Psoas muscle (tissue), 8 donors: Measurements from ENCODE around the gene LPGAT1. TPM values are rescaled to one million over a fixed set of nuclear protein-coding genes. Genes with fewer than 3 reads are reported as not detected.
A peak's percentile ranks its signal among the peaks of the same experiment; 100 is the strongest.

ENCODE experiments used
- ATAC-seq, 4 donors: fragments of 200-7000 bp; cut with Tn5 transposase; one replicate each; pipeline ENCODE4 v1.9.1; 2020; ENCODE audit warnings: moderate library complexity in 3 of 4, mild to moderate bottlenecking in 2 of 4
- DNase-seq, 2 donors: peaks; one replicate each; pipeline ENCODE4 v3.0.0-alpha.2; 2020
- H3K27ac ChIP-seq: fragments of 200-600 bp; one replicate; pipeline ENCODE4 v1.8.0; 2022
- H3K27me3 ChIP-seq, 3 donors: fragments of 200-600 bp in 1 of 3; one replicate each; pipeline versions ENCODE4 v1.6.1 to v1.8.0; 2013 to 2022; ENCODE audit warnings: low read length in 2 of 3, mild to moderate bottlenecking in 2 of 3, moderate library complexity in 1 of 3; ENCODE audit not compliant: insufficient read depth in 3 of 3
- H3K36me3 ChIP-seq, 2 donors: fragments of 200-600 bp in 1 of 2; one replicate each; pipeline versions ENCODE4 v1.6.1 to v1.8.0; 2013 to 2022; ENCODE audit warnings: low read depth in 1 of 2, mild to moderate bottlenecking in 1 of 2, moderate library complexity in 1 of 2; ENCODE audit not compliant: insufficient read depth in 1 of 2
- H3K4me1 ChIP-seq: fragments of 200-600 bp; one replicate; pipeline ENCODE4 v1.8.0; 2022
- H3K4me3 ChIP-seq: fragments of 200-600 bp; one replicate; pipeline ENCODE4 v1.8.0; 2022; ENCODE audit warnings: mild to moderate bottlenecking
- H3K9me3 ChIP-seq: fragments of 200-600 bp; one replicate; pipeline ENCODE4 v1.8.0; 2022
- WGBS, 3 donors: extraction: QIAGEN DNeasy Blood & Tissue Kit; methylation state at CpG; one replicate each; pipeline versions ENCODE4 v1.1.6 to v1.1.7; 2013; 5-methylcytosine and 5-hydroxymethylcytosine counted together
- intact Hi-C, 2 donors: fragments of 100-400 bp; cut with DNase I; formaldehyde crosslinking; loops; one replicate each; pipeline versions ENCODE4 v1.11.0 to v1.14.2; 2022
- polyA plus RNA-seq, 3 donors: library from polyadenylated mRNA; stranded (reverse); fragments of 200-250 nt; gene quantifications; one replicate each; pipeline ENCODE4 v1.2.3, GENCODE V29; 2013
- total RNA-seq, 4 donors: library from RNA; stranded (reverse); fragmentation: NEBNext Ultra II Directional in 2 of 4; extraction: Animal tissue kit (Norgen Biotek cat#: 25700) in 2 of 4; gene quantifications; one replicate each; pipeline versions ENCODE4 v1.2.1 to v1.2.4, GENCODE V29; 2021 to 2023
- TF ChIP-seq, protein P1 (sequence below): fragments of 200-600 bp; IDR thresholded peaks from one replicate; pipeline ENCODE4 v1.8.0; 2022; ENCODE audit warnings: antibody characterized with exemption
- donor health status: healthy with polysubstance abuse.
- donor health status: DM: no; HTN: no; CAD: no; lungs with moderate emphysema.
- donor health status: Bipolar disorder and iron deficiency.
- donor health status: healthy.
- donor health status: DM: yes; HTN: yes; CAD: no.
- donor health status: DM: no; HTN: no; CAD: no.
- donor health status: DM: no; HTN: no; CAD: no.
- donor health status: DM: yes; HTN: yes; CAD: no.

Gene LPGAT1
- total and polyA plus RNA-seq, 7 donors: 6.2 to 26.2 (median 19.3) TPM

DNA sequence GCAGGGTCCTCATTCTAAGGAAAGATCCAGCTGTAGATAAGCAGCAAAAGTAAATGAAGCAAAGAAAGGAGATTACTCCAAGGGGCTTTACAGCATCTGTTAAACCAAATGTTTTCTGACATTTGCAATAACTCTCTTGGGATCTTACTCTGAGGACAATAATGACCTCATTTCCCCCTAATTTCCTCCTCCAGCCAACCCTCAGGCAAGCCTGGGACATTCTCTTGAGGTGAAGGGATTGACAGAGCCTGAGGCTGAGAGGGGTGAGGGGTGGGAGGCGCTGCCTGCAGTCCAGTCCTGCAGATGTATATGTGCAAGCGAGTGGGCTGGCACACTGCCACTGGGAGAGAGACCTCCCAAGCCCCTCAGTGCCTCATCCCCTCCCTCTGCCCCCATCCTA is 114.6 kb downstream of the LPGAT1 start:
- Histone ChIP-seq H3K27me3 (no peaks in the 10 kb centered on the region), H3K27ac (no peak overlapping the region), H3K9me3 (no peaks in the 10 kb centered on the region), H3K4me3 (no peak overlapping the region), H3K4me1 (no peaks in the 10 kb centered on the region), H3K36me3 (no peaks in the 10 kb centered on the region)
- TF ChIP-seq, protein P1, sequence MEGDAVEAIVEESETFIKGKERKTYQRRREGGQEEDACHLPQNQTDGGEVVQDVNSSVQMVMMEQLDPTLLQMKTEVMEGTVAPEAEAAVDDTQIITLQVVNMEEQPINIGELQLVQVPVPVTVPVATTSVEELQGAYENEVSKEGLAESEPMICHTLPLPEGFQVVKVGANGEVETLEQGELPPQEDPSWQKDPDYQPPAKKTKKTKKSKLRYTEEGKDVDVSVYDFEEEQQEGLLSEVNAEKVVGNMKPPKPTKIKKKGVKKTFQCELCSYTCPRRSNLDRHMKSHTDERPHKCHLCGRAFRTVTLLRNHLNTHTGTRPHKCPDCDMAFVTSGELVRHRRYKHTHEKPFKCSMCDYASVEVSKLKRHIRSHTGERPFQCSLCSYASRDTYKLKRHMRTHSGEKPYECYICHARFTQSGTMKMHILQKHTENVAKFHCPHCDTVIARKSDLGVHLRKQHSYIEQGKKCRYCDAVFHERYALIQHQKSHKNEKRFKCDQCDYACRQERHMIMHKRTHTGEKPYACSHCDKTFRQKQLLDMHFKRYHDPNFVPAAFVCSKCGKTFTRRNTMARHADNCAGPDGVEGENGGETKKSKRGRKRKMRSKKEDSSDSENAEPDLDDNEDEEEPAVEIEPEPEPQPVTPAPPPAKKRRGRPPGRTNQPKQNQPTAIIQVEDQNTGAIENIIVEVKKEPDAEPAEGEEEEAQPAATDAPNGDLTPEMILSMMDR: no peak
- WGBS, 3 donors: 38 to 39% (median 38%) methylated on average over 2 of the region's 2 CpGs
- ATAC-seq (peak in 1 of 4 donors; percentile 22), DNase-seq (no peak)
- intact Hi-C loops: no loop called here

DNA sequence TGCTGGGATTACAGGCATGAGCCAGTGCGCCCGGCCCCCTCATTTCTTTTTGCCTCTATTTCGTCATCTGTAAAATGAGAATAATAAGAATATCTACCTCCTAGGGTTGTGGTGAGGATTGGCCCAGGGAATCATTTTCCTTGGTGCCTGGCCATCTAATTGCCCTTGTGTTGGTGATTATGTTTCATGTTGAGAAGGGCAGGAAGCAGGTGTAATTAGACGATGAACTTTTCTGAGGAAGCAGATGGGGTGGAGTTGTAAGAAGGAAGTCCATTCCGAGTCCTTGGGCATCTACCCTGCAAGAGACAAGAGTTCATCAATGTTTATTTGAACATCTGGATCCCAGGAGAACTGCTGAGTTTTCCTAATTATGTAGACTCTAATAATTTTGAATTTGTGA is 116.4 kb downstream of the LPGAT1 start:
- H3K36me3 ChIP-seq: no peaks in the 10 kb centered on the region
- H3K27me3 ChIP-seq: no peaks in the 10 kb centered on the region
- intact Hi-C loops: no loop called here
- H3K4me1 ChIP-seq: no peaks in the 10 kb centered on the region
- H3K4me3 ChIP-seq: no peak overlapping the region
- DNase-seq: no peak
- TF ChIP-seq, protein P1: no peak
- 55 to 65% (median 59%) methylated on average over 5 of the region's 5 CpGs for WGBS, 3 donors
- no peak for ATAC-seq
- no peak overlapping the region for H3K27ac ChIP-seq
- no peaks in the 10 kb centered on the region for H3K9me3 ChIP-seq

DNA sequence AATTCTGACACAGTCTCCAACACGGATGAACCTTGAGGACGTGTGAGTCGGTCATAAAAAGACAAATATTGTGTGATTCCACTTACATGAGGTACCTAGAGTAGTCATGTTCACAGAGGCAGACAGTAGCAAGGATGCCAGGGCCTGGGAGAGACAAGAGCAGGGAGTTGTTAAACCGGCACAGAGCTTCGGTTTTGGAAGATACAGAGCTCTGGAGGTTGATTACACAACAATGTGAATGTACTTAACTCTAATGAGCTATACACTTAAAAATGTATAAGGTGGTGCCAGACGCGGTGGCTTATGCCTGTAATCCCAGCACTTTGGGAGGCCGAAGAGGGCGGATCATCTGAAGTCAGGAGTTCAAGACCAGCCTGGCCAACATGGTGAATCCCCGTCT is 117.3 kb downstream of the LPGAT1 start:
- ATAC-seq (no peak), DNase-seq (no peak)
- no peaks in the 10 kb centered on the region for H3K4me1 ChIP-seq
- no peaks in the 10 kb centered on the region for H3K27me3 ChIP-seq
- H3K4me3 ChIP-seq: no peak overlapping the region
- TF ChIP-seq, protein P1: no peak
- WGBS, 3 donors: 87 to 91% (median 91%) methylated on average over 10 of the region's 10 CpGs
- intact Hi-C loops: no loop called here
- no peak overlapping the region for H3K27ac ChIP-seq
- no peaks in the 10 kb centered on the region for H3K9me3 ChIP-seq
- H3K36me3 ChIP-seq: no peaks in the 10 kb centered on the region

DNA sequence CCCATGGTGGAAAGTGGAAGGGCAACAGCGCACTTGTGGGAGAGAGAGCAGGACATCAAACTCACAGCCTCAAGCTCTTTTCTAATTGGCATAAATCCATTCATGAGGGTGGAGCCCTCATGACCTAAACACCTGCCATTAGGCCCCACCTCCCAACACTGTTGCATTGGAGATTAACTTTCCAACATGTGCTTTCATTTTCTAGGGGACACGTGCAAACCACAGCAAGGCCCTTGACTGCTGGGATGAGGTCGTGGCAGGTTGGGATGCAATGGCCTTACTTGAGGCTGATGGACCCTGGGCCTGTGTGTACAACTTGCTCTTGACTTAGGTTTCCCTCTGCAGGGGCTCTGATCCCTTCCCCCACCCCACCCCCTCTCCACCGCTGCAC is 119.3 kb downstream of the LPGAT1 start:
- Histone ChIP-seq H3K36me3 (no peaks in the 10 kb centered on the region), H3K9me3 (no peaks in the 10 kb centered on the region), H3K27me3 (no peaks in the 10 kb centered on the region), H3K27ac (no peak overlapping the region), H3K4me3 (no peak overlapping the region), H3K4me1 (no peaks in the 10 kb centered on the region)
- intact Hi-C loops: no loop called here
- DNase-seq: no peak
- TF ChIP-seq, protein P1: no peak
- no peak for ATAC-seq
- WGBS, 3 donors: 76 to 82% (median 80%) methylated on average over 4 of the region's 4 CpGs

DNA sequence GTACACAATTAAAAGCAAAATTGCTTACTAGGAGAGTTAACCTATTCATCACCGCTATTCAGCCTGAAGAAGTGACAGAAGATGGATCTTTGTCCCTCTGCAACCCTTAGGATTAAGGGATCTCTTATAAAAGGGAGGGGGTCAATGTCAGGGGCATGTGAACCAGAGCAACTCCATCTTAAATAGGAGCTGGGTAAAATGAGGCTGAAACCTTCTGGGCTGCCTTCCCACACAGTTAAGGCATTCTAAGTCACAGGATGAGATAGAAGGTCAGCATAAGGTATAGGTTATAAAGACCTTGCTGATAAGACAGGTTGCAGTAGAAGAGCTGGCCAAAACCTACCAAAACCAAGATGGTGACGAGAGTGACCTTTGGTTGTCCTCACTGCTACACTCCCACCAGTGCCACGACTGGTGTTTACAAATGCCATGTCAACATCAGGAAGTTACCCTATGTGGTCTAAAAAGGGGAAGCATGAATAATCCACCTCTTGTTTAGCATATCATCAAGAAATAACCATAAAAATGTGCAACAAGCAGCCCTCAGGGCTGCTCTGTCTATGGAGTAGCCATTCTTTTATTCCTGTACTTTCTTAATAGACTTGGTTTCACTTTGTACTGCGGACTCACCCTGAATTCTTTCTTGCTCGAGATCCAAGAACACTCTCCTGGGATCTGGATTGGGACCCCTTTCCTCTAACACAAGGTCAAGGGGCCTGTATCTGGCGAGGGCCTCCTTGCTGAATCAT is 119.8 kb downstream of the LPGAT1 start:
- ATAC-seq (no peak), DNase-seq (no peak)
- TF ChIP-seq, protein P1: no peak
- intact Hi-C loops: no loop called here
- 80 to 91% (median 88%) methylated on average over 6 of the region's 6 CpGs for whole genome bisulfite sequencing, 3 donors
- Histone ChIP-seq H3K27ac (no peak overlapping the region), H3K9me3 (no peaks in the 10 kb centered on the region), H3K4me3 (no peak overlapping the region), H3K27me3 (no peaks in the 10 kb centered on the region), H3K36me3 (no peaks in the 10 kb centered on the region), H3K4me1 (no peaks in the 10 kb centered on the region)
